ENCODE results near the gene ABI3BP.
"Not testable (repeated sequence)": the region's sequence is repeated elsewhere in the genome, so short reads cannot be mapped to it uniquely, and the experiment has no call there.

The ABI3BP gene

GRCh38 chr3:101036213-101036618 lies 43.0 kb upstream of the ABI3BP start:
- Histone ChIP-seq H3K27me3 (no peaks in the 10 kb centered on the region), H3K4me3 (no peak overlapping the region), H3K27ac (no peak overlapping the region), H3K36me3 (no peaks in the 10 kb centered on the region), H3K9me3 (no peaks in the 10 kb centered on the region), H3K4me1 (peaks cover 0 to 37% (median 16%) of the 10 kb centered on the region in 4 donors)
- TF ChIP-seq CTCF (IDR thresholded peaks at IDR 0.05): no peak
- intact Hi-C loops (cut with DNase I; ENCODE audit: low total_unique reads): no loop called here
- DNase-seq: no peak

- H3K4me1 ChIP-seq: no peaks in the 10 kb centered on the region
- no peak overlapping the region for H3K4me3 ChIP-seq
- intact Hi-C loops (cut with DNase I; ENCODE audit: low total_unique reads): no loop called here
- H3K9me3 ChIP-seq: no peaks in the 10 kb centered on the region
- H3K27me3 ChIP-seq: no peaks in the 10 kb centered on the region
- no peak for DNase-seq
- no peaks in the 10 kb centered on the region for H3K36me3 ChIP-seq
- TF ChIP-seq CTCF (IDR thresholded peaks at IDR 0.05): no peak
- H3K27ac ChIP-seq: no peak overlapping the region
Measured at GRCh38 chr3:101027286-101027685, 34.1 kb upstream of the ABI3BP start.

GRCh38 chr3:101026881-101027280 lies 33.7 kb upstream of the ABI3BP start:
- no peaks in the 10 kb centered on the region for H3K9me3 ChIP-seq
- H3K27me3 ChIP-seq: no peaks in the 10 kb centered on the region
- TF ChIP-seq CTCF (IDR thresholded peaks at IDR 0.05): no peak
- DNase-seq: no peak
- H3K36me3 ChIP-seq: no peaks in the 10 kb centered on the region
- no peak overlapping the region for H3K27ac ChIP-seq
- no peak overlapping the region for H3K4me3 ChIP-seq
- H3K4me1 ChIP-seq: no peaks in the 10 kb centered on the region
- intact Hi-C loops (cut with DNase I; ENCODE audit: low total_unique reads): no loop called here

GRCh38 chr3:101026244-101026643 lies 33.0 kb upstream of the ABI3BP start:
- intact Hi-C loops (cut with DNase I; ENCODE audit: low total_unique reads): no loop called here
- H3K27ac ChIP-seq: no peak overlapping the region
- DNase-seq: no peak
- no peaks in the 10 kb centered on the region for H3K27me3 ChIP-seq
- H3K4me3 ChIP-seq: no peak overlapping the region
- H3K36me3 ChIP-seq: no peaks in the 10 kb centered on the region
- no peaks in the 10 kb centered on the region for H3K9me3 ChIP-seq
- H3K4me1 ChIP-seq: no peaks in the 10 kb centered on the region
- no peak for TF ChIP-seq CTCF (IDR thresholded peaks at IDR 0.05)

GRCh38 chr3:101020351-101021015 lies 27.3 kb upstream of the ABI3BP start:
- Histone ChIP-seq H3K4me3 (no peak overlapping the region), H3K27me3 (no peaks in the 10 kb centered on the region), H3K9me3 (no peaks in the 10 kb centered on the region), H3K36me3 (no peaks in the 10 kb centered on the region), H3K27ac (no peak overlapping the region), H3K4me1 (peaks cover 0 to 24% (median 0%) of the 10 kb centered on the region in 4 donors)
- DNase-seq: no peak
- no peak for TF ChIP-seq CTCF (IDR thresholded peaks at IDR 0.05)
- intact Hi-C loops (cut with DNase I; ENCODE audit: low total_unique reads): no loop called here

- DNase-seq: no peak
- no peak for TF ChIP-seq CTCF (IDR thresholded peaks at IDR 0.05)
- no peaks in the 10 kb centered on the region for H3K9me3 ChIP-seq
- intact Hi-C loops (cut with DNase I; ENCODE audit: low total_unique reads): no loop called here
- H3K4me3 ChIP-seq: no peak overlapping the region
- no peaks in the 10 kb centered on the region for H3K36me3 ChIP-seq
- peaks cover 0 to 24% (median 0%) of the 10 kb centered on the region in 4 donors for H3K4me1 ChIP-seq
- H3K27me3 ChIP-seq: no peaks in the 10 kb centered on the region
- peak overlapping the region in 1 of 2 donors; percentile 2 for H3K27ac ChIP-seq
Measured at GRCh38 chr3:101017017-101017416, 23.8 kb upstream of the ABI3BP start.

GRCh38 chr3:101012312-101012711 lies 19.1 kb upstream of the ABI3BP start:
- H3K4me1 ChIP-seq; H3K4me3 ChIP-seq; H3K27ac ChIP-seq; intact Hi-C loops (cut with DNase I; ENCODE audit: low total_unique reads); H3K27me3 ChIP-seq; DNase-seq; H3K36me3 ChIP-seq; H3K9me3 ChIP-seq: not testable (repeated sequence)
